Measurements from ENCODE around the gene FBXO4.

- TF ChIP-seq RARB (CRISPR knock-in tag; IDR thresholded peaks at IDR 0.05), result no peak
- TF ChIP-seq ESRRA (IDR thresholded peaks at IDR 0.05; ENCODE audit: borderline replicate concordance, low read length), result no peak
- no peak for TF ChIP-seq EP300 (IDR thresholded peaks at IDR 0.05)
- TF ChIP-seq RCOR1 (IDR thresholded peaks at IDR 0.05; ENCODE audit: low read depth, low read length), result no peak
- no peak for TF ChIP-seq CTCF (IDR thresholded peaks at IDR 0.05)
- TF ChIP-seq KDM5A (IDR thresholded peaks at IDR 0.05), result no peak
Observed at GRCh38 chr5:41929035-41929434, 4.0 kb downstream of the FBXO4 start.
